Gastroesophageal sphincter (tissue), 4 donors: ENCODE measurements around the gene PDE11A. TPM values are rescaled to one million over a fixed set of nuclear protein-coding genes. Genes with fewer than 3 reads are reported as not detected.

Source experiments
- ATAC-seq: fragments of 150-250 bp; one replicate; pipeline ENCODE4 v1.9.1; 2016; ENCODE audit warnings: mild to moderate bottlenecking, moderate library complexity
- H3K27ac ChIP-seq, 4 donors: fragments of 200-600 bp; sonication (generic) in 3 of 4; 1 replicate in 3 of 4; 2 replicates in 1 of 4; pipeline ENCODE4 v1.5.1; 2016 to 2019
- H3K27me3 ChIP-seq: fragments of 200-600 bp; sonication (generic); one replicate; pipeline ENCODE4 v1.5.1; 2019
- H3K36me3 ChIP-seq, 2 donors: fragments of 200-600 bp; sonication (generic); one replicate each; pipeline ENCODE4 v1.5.1; 2019; ENCODE audit warnings: control low read depth in 1 of 2
- H3K4me1 ChIP-seq, 3 donors: fragments of 200-600 bp; sonication (generic); 1 replicate in 2 of 3; 2 replicates in 1 of 3; pipeline ENCODE4 v1.5.1; 2016 to 2019; ENCODE audit warnings: control low read depth in 2 of 3
- H3K4me3 ChIP-seq, 2 donors: fragments of 200-600 bp; sonication (generic); one replicate each; pipeline ENCODE4 v1.5.1; 2019; ENCODE audit warnings: mild to moderate bottlenecking in 1 of 2, moderate library complexity in 1 of 2
- H3K9me3 ChIP-seq, 3 donors: fragments of 200-600 bp; sonication (generic); one replicate each; pipeline ENCODE4 v1.5.1; 2017 to 2019; ENCODE audit warnings: control low read depth in 2 of 3
- CTCF ChIP-seq, 4 experiments: fragments of 200-600 bp in 2 of 4; fragments of 450-650 bp in 2 of 4; sonication (generic) in 1 of 4; IDR thresholded peaks; one replicate each; pipeline ENCODE4 v1.5.1; 2017 to 2019; ENCODE audit warnings: antibody characterized with exemption in 4 of 4, mild to moderate bottlenecking in 2 of 4, moderate library complexity in 2 of 4
- EP300 ChIP-seq: sonication (generic); formaldehyde crosslinking; IDR thresholded peaks from one replicate; pipeline ENCODE4 v1.6.1; 2017; ENCODE audit warnings: antibody characterized with exemption, mild to moderate bottlenecking
- POLR2A ChIP-seq, 2 donors: fragments of 450-650 bp; IDR thresholded peaks; one replicate each; pipeline ENCODE4 v1.6.1; 2017; ENCODE audit warnings: antibody characterized with exemption in 2 of 2, mild to moderate bottlenecking in 2 of 2, moderate library complexity in 1 of 2
- POLR2AphosphoS5 ChIP-seq: sonication (generic); formaldehyde crosslinking; IDR thresholded peaks from one replicate; pipeline ENCODE4 v1.6.1; 2017; ENCODE audit warnings: antibody characterized with exemption
- WGBS, 2 donors: methylation state at CpG; one replicate each; pipeline ENCODE4 v1.1.5; 2018; ENCODE audit warnings: low coverage in 1 of 2; 5-methylcytosine and 5-hydroxymethylcytosine counted together
- total RNA-seq, 4 donors: library from RNA; depleted of rRNA; stranded (reverse); fragments of >200 nt; gene quantifications; one replicate each; pipeline ENCODE4 v1.1.0, GENCODE V29; 2016

The PDE11A gene
- total RNA-seq, 4 donors from 2014 or later: 0.13 to 1.9 (median 0.16) TPM; not detected in 1

GRCh38 chr2:177646791-177647190 is 425.8 kb downstream of the PDE11A start:
- no peaks in the 10 kb centered on the region for H3K27me3 ChIP-seq
- WGBS, 2 donors: 32 to 33% methylated on average over 1 of the region's 1 CpG
- H3K4me3 ChIP-seq: no peak overlapping the region
- no peak for TF ChIP-seq POLR2A (IDR thresholded peaks at IDR 0.05)
- TF ChIP-seq POLR2AphosphoS5: no peak
- TF ChIP-seq EP300: no peak
- no peak for TF ChIP-seq CTCF (IDR thresholded peaks at IDR 0.05)
- no peak for ATAC-seq
- no peaks in the 10 kb centered on the region for H3K9me3 ChIP-seq
- H3K4me1 ChIP-seq: no peaks in the 10 kb centered on the region
- no peak overlapping the region for H3K27ac ChIP-seq
- H3K36me3 ChIP-seq: no peaks in the 10 kb centered on the region

- TF ChIP-seq EP300: no peak
- H3K9me3 ChIP-seq: no peaks in the 10 kb centered on the region
- no peak for ATAC-seq
Observed at GRCh38 chr2:177646241-177646640, 426.3 kb downstream of the PDE11A start.

GRCh38 chr2:177641331-177641730 is 431.2 kb downstream of the PDE11A start:
- no peaks in the 10 kb centered on the region for H3K4me1 ChIP-seq
- no peaks in the 10 kb centered on the region for H3K27me3 ChIP-seq
- no peak for ATAC-seq
- TF ChIP-seq POLR2AphosphoS5 (no peak), POLR2A (IDR thresholded peaks at IDR 0.05) (no peak), CTCF (IDR thresholded peaks at IDR 0.05) (no peak), EP300 (no peak)
- H3K9me3 ChIP-seq: no peaks in the 10 kb centered on the region
- no peak overlapping the region for H3K27ac ChIP-seq
- no peak overlapping the region for H3K4me3 ChIP-seq
- H3K36me3 ChIP-seq: no peaks in the 10 kb centered on the region
- 23 to 36% methylated on average over 2 of the region's 2 CpGs for WGBS, 2 donors

More at GRCh38 chr2:177646241-177646640, 426.3 kb downstream of the PDE11A start:
- H3K36me3 ChIP-seq: no peaks in the 10 kb centered on the region
- no peak overlapping the region for H3K27ac ChIP-seq
- no peaks in the 10 kb centered on the region for H3K4me1 ChIP-seq
- no peaks in the 10 kb centered on the region for H3K27me3 ChIP-seq
- H3K4me3 ChIP-seq: no peak overlapping the region

- no peak for ATAC-seq
- TF ChIP-seq POLR2AphosphoS5 (no peak), CTCF (IDR thresholded peaks at IDR 0.05) (no peak), EP300 (no peak), POLR2A (IDR thresholded peaks at IDR 0.05) (no peak)
- Histone ChIP-seq H3K27ac (no peak overlapping the region), H3K9me3 (no peaks in the 10 kb centered on the region), H3K27me3 (no peaks in the 10 kb centered on the region), H3K4me1 (no peaks in the 10 kb centered on the region), H3K36me3 (no peaks in the 10 kb centered on the region), H3K4me3 (no peak overlapping the region)
- 53 to 63% methylated on average over 2 to 3 of the region's 3 CpGs for WGBS, 2 donors
Observed at GRCh38 chr2:177640423-177640822, 432.2 kb downstream of the PDE11A start.

DNA sequence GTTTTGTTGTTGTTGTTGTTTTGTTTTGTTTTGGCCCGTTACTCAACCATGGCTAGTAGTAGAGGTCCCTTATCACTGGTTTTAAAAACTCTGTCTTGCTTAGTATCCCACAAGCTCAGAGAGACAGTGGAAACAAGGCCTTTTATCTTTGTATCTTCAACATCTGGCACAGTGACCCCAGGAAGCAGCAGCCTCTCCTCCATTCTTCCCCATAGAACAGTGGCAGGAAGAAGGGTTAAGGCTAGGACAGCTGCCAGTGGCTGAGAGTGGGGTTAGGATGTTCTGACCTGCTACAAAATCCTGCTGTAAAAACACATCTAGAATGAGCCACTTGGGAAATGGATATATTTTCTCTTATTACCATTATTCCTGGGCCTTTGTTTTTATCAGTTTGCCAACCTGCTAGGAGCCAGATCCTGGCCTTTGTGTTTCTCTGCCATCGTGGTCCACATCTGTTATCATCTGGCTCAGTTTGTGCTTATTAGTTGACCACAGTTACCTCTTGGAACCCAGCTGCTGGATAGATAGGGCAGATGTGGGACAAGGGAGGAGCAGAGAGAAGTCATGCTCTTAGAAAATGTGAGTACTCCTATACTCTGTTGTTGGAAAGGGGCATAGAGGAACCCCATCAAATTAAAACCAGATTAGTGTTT is 433.2 kb downstream of the PDE11A start:
- Histone ChIP-seq H3K9me3 (no peaks in the 10 kb centered on the region), H3K4me1 (no peaks in the 10 kb centered on the region), H3K36me3 (no peaks in the 10 kb centered on the region), H3K27me3 (no peaks in the 10 kb centered on the region), H3K4me3 (no peak overlapping the region), H3K27ac (no peak overlapping the region)
- WGBS, 2 donors: 38 to 54% methylated on average over 1 to 2 of the region's 2 CpGs
- TF ChIP-seq POLR2AphosphoS5 (no peak), EP300 (no peak), CTCF (IDR thresholded peaks at IDR 0.05) (no peak), POLR2A (IDR thresholded peaks at IDR 0.05) (no peak)
- ATAC-seq: no peak
